ENCODE results near the gene MT1B.
A peak's percentile ranks its signal among the peaks of the same experiment; 100 is the strongest.

MT1B gene

DNA sequence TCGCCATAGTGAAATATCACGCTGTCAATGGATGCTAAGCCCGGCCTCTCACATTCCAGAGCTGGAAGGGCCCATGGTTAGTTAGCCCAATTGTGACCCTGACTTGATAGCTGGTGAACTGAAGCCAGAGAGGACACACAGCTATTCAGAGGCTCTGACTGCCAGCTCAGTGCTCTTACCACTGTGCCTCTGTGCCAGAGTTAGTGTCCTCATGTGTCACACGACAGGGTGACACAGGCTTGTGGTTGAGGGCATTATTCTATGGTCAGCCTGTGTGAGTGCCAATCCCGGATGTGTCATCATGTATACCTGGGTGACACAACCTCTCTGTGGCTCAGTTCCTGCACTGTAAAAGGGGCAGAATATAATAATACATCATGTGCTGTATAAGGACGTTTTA lies 28.1 kb downstream of the MT1B start:
- Mint-ChIP-seq H3K4me3 (no peak overlapping the region), H3K27me3 (no peaks in the 10 kb centered on the region), H3K4me1 (peaks cover 27% of the 10 kb centered on the region), H3K36me3 (peaks cover 3% of the 10 kb centered on the region), H3K9me3 (no peaks in the 10 kb centered on the region), H3K27ac (no peak overlapping the region)

DNA sequence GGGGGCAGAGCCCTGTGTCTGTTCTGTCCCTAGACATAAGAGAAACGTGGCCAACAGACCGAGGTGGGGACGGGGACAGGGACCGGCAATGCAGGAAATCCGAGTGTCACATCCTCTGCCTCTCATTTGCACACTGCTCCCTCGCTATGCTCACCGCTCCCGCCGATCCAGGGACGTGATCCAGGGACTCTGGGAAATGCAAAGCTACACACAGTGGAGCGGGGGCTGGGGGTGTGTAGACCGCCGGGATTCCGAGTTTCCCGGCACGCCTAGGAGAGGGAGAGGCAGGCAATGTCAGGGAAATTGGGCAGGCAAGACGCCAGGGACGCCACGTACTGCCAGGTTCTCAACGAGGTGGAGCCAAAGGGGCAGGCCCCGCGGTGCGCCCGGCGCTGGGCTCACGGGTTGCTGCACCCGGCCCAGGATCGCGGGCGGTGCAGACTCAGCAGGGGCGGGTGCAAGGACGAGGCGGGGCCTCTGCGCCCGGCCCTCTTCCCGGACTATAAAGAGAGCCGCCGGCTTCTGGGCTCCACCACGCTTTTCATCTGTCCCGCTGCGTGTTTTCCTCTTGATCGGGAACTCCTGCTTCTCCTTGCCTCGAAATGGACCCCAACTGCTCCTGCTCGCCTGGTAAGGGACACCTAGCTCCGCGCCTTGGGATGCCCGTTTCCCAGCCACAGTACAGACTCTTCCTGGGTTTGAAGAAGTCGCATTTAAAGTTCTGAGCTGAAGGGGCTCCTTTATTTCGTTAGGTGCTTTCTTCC lies 30.4 kb downstream of the MT1B start, which contains the start of gene MT1X:
Gene MT1X, plus strand, starts transcription at position 532 of the 764 bp plus-strand sequence. Its CDS starts 71 bp downstream, at position 603.
- peaks cover 6% of the 10 kb centered on the region for H3K36me3 Mint-ChIP-seq
- peaks cover 21% of the 10 kb centered on the region for H3K4me1 Mint-ChIP-seq
- peak within 1 kb of the TSS; percentile 97 for H3K4me3 Mint-ChIP-seq
- H3K27me3 Mint-ChIP-seq, result no peaks in the 10 kb centered on the region
- H3K9me3 Mint-ChIP-seq, result no peaks in the 10 kb centered on the region
- peak within 1 kb of the TSS; percentile 94 for H3K27ac Mint-ChIP-seq

DNA sequence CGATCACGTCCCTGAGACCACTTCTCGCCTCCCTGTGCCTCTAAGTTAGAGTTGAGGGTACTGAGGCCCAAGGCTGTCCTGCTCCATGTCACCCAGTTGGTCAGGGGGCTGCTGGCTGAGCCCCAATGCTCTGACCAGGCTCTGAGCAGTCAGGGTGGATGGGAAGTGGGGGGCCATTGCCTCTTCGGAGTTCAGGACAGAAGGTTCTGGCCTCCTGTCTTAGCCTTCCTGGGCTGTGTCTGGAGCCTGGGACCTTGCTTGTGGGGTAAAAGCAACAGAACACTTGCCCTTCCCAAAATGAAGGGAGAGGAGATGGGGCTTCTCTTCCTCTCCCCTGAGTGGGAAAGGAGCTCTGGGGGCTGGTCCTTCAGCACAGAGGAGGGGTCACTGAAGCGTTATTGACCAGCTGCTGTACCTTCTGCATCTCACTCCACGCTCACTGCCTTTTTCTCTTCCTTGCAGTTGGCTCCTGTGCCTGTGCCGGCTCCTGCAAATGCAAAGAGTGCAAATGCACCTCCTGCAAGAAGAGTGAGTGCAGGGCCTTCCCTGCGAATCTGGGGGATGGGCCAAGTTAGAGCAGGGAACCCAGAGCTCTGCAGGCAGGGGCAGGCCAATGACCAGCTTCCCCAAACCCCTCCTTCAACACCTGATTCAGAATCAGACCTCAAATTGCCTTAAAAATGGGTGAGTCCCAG lies 31.2 kb downstream of the MT1B start:
- Mint-ChIP-seq H3K4me3 (peak overlapping the region; percentile 97), H3K27me3 (no peaks in the 10 kb centered on the region), H3K4me1 (peaks cover 21% of the 10 kb centered on the region), H3K9me3 (no peaks in the 10 kb centered on the region), H3K36me3 (peaks cover 6% of the 10 kb centered on the region), H3K27ac (peak overlapping the region; percentile 94)

DNA sequence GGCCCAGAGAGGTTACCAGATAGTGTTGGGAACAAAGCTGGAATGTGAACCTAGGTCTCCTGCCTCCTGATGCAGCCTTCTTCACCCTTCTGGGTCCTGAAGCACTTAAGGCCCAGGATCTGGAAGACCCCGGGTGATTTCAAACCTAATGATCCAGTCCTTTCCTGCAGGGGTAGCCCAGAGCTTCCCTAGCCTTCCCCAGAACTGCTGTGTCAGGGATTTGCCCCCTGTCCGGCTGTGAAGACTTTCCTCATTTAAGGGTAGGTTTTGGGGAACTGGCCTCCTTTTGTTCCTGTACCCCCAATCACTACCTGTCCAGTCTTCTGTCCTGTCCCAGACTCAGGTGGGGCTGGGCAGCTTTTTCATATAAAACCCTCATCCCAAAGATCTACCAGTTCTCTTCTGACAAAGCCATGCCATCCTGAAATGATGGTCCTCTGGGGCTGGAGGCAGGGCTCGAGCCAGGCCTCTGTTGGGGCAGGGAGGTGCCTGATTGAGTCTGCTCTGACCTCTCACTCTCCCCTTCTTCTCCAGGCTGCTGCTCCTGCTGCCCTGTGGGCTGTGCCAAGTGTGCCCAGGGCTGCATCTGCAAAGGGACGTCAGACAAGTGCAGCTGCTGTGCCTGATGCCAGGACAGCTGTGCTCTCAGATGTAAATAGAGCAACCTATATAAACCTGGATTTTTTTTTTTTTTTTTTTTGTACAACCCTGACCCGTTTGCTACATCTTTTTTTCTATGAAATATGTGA lies 31.9 kb downstream of the MT1B start:
- Mint-ChIP-seq H3K27me3 (no peaks in the 10 kb centered on the region), H3K4me1 (peaks cover 21% of the 10 kb centered on the region), H3K27ac (no peak overlapping the region)

DNA sequence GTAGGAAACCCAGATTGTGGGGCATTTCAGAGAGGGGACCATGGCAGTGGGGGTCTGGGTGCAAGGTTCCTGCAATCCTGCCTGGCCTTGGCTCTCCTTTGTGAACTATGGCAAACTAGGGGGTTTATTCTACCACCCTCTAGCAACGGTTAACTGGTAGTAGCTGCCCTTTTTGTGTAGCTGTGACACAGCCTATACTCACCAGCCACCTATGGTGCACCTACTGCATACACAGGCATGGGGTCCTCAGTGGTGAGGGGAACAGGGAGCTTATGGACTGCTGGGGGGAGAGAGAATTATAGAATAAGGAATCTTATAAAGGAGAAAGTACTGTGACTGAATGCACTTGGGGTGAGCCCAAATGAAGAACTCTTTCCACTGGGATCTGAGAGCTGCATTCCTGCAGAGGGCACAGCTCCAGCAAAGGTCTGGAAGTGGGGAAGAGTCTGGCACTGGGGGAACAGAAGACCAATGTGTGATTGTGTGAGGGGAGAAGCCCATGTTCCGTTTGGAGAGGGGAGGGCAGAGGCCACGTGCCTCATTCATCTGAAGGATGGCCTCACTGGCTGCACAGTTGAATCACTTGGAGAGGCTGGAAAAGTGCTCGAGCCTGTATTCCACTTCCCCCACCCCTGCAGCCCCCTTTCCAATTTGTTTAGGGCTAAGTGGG lies 32.7 kb downstream of the MT1B start:
- H3K9me3 Mint-ChIP-seq, result no peaks in the 10 kb centered on the region
- H3K4me3 Mint-ChIP-seq, result peak overlapping the region; percentile 97
- no peaks in the 10 kb centered on the region for H3K27me3 Mint-ChIP-seq
- H3K36me3 Mint-ChIP-seq, result peaks cover 6% of the 10 kb centered on the region
- H3K27ac Mint-ChIP-seq, result no peak overlapping the region
- peaks cover 21% of the 10 kb centered on the region for H3K4me1 Mint-ChIP-seq

More for the DNA sequence above, 31.9 kb downstream of the MT1B start:
- peak overlapping the region; percentile 97 for H3K4me3 Mint-ChIP-seq
- peaks cover 6% of the 10 kb centered on the region for H3K36me3 Mint-ChIP-seq
- H3K9me3 Mint-ChIP-seq, result no peaks in the 10 kb centered on the region

DNA sequence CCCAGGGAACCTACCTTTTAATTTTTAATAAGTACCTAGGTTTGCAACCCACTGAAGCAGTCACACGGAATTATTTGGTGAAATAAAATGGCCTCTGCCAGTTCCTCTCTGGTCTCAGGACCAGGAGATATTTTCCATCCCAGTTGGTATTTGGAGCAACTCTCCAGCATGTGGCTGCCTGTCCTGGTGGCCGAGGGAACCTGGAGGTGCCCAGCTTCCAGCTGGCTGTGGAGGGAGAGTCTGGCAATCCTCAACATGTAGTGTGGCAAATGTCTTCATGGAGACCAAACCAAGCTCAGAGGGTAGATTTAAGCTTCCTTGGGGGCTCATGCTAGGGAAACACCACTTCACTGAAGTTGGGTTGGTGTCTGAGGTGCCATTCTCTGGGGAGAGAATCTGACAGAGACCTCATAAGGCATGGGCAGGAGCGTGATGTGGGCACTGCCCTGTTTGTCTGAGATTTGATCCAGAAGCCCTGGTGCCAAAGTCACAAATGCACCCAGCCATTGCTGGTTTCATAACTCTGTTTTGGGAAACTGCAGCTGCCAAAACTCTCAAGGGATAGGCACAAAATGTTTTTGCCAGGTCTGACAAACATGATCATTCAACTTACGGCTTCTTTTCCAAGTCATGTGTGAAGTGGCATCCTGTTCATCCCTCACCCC lies 33.4 kb downstream of the MT1B start:
- H3K4me3 Mint-ChIP-seq, result no peak overlapping the region
- no peaks in the 10 kb centered on the region for H3K9me3 Mint-ChIP-seq
- H3K4me1 Mint-ChIP-seq, result peaks cover 21% of the 10 kb centered on the region
- peaks cover 6% of the 10 kb centered on the region for H3K36me3 Mint-ChIP-seq
- no peaks in the 10 kb centered on the region for H3K27me3 Mint-ChIP-seq
- no peak overlapping the region for H3K27ac Mint-ChIP-seq

DNA sequence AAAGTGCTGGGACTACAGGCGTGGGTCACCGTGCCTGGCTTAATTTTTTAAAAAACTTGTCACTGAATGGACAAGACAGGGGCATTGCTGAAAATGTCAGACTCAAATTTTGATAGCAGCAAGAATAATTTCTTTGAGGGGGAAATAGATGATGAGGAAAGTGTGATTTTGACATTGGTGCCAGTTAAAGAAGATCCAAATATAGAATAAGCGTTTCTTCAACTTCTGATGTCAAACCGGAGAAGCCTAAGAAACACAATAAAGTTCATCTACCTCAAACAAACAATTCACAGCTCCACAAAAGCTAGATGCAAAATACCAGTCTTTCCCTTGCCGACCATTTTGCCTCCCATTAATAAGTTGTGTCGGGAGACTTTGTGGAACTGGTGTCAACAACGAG lies 35.1 kb downstream of the MT1B start:
- Mint-ChIP-seq H3K27ac (no peak overlapping the region), H3K9me3 (no peaks in the 10 kb centered on the region), H3K36me3 (peaks cover 6% of the 10 kb centered on the region), H3K4me3 (no peak overlapping the region), H3K4me1 (peaks cover 15% of the 10 kb centered on the region), H3K27me3 (no peaks in the 10 kb centered on the region)

DNA sequence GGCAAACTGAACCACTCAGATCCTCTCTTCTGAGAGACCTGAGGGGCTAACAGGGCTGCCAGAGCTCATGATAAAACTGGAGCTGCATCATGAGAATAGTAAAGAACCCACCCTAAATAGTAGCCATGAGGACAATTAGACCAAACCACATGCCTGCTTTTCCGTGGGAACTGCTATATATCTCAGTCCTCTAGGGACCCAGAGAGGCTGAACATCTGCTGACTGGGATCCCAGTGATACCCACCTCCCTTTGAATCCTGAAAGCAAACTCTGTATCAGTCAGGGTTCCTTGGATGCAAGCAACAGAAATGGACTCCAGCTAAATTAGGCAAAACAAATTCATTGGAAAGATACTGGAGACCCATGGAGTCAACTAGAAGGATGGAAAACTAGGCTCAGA lies 37.1 kb downstream of the MT1B start:
- H3K36me3 Mint-ChIP-seq, result peaks cover 6% of the 10 kb centered on the region

DNA sequence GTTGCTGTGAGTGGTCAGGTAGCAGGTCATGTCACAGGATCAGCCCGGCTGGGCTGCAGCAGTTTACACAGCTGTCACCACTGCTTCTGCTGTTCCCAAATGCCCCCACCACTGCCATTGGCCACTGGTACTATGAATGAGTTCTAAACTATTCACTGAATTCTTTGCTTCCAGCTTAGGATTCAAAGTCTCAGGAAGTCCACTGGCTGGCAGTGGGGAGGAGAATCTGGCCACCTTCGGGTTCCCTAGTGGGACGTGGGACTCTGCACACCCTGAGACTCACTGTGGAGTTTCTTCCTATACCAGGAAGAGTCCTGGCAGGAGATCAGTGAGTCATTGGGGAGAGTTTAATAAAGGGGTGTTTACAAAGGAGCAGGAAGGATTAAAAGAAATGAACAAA lies 37.5 kb downstream of the MT1B start:
- no peaks in the 10 kb centered on the region for H3K9me3 Mint-ChIP-seq
- no peak overlapping the region for H3K27ac Mint-ChIP-seq
- no peak overlapping the region for H3K4me3 Mint-ChIP-seq
- H3K4me1 Mint-ChIP-seq, result peaks cover 3% of the 10 kb centered on the region
- peaks cover 6% of the 10 kb centered on the region for H3K36me3 Mint-ChIP-seq
- H3K27me3 Mint-ChIP-seq, result no peaks in the 10 kb centered on the region

More for the DNA sequence above, 37.1 kb downstream of the MT1B start:
- H3K4me3 Mint-ChIP-seq, result no peak overlapping the region
- peaks cover 7% of the 10 kb centered on the region for H3K4me1 Mint-ChIP-seq
- H3K27me3 Mint-ChIP-seq, result no peaks in the 10 kb centered on the region
- no peaks in the 10 kb centered on the region for H3K9me3 Mint-ChIP-seq
- H3K27ac Mint-ChIP-seq, result no peak overlapping the region

DNA sequence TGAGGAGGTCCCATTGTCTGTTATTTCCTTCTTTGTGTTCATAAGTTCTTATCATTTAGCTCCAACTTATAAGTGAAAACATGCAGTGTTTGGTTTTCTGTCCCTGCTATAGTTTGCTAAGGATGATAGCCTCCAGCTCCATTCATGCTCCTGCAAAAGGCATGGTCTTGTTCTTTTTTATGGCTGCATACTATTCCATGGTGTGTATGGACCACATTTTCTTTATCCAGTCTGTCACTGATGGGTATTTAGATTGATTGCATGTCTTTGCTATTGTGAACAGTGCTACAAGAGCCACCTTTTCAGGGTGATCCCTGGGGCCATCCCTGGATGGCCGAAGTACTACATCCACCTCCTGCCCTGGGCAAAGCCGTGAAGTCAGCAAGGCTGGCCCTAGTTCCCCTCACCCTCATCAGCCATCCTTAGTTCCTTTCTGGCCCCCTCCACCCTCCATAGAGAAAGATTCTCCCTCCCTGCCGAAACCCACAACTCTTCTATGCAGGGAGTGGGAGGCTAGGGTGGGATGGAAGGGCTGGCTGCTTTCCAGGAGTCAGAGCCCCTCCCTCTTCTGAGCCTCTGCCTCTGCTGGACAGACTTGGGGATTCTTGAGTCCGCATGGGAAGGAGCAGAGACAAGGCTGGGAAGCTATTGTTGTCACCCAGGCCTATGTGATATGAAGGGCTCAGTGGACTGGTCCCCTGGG lies 38.9 kb downstream of the MT1B start:
- Mint-ChIP-seq H3K27me3 (no peaks in the 10 kb centered on the region), H3K36me3 (peaks cover 3% of the 10 kb centered on the region), H3K27ac (peak overlapping the region; percentile 6), H3K9me3 (no peaks in the 10 kb centered on the region), H3K4me1 (no peaks in the 10 kb centered on the region), H3K4me3 (no peak overlapping the region)

DNA sequence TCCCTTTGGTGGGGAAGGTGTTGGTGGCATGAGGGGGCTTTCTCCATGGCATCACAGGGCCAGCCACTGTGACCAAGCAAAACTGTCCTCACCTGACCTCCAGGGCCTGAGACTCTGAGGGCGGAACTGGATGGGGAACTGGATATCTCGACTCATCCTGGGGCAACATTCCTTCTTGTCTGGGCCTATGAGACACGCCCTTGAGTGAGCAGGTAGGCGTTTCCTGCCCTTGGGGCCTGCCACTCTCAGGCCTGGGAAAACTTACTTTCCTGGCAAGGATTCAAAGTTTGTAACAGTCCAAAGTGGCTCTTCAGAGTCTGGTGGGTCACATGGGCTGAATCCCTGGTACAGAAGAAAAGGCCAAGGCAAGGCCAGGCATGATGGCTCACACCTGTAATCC lies 40.2 kb downstream of the MT1B start:
- no peaks in the 10 kb centered on the region for H3K4me1 Mint-ChIP-seq
- H3K36me3 Mint-ChIP-seq, result no peaks in the 10 kb centered on the region

DNA sequence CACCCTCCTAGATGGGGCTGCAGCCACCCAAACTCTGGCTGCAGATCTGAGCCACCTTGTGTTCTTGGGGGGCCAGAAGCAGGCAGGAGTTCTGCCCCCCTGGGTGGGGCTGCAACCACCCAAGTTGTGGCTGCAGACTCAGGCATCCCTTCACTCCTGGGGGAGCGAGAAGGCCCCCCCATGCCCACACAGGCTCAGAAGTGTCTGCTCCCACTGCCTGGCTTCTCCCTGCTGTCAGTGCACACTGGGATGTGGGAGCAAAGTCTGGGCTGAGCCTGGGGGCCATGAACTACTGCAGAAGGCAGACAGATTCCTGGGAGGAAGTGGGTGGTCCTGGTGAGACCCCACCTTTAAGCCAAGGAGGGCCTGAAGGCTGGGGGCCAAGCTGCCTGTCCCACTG lies 43.6 kb downstream of the MT1B start:
- no peaks in the 10 kb centered on the region for H3K36me3 Mint-ChIP-seq
- no peaks in the 10 kb centered on the region for H3K9me3 Mint-ChIP-seq
- H3K27me3 Mint-ChIP-seq, result no peaks in the 10 kb centered on the region
- H3K4me3 Mint-ChIP-seq, result no peak overlapping the region
- H3K27ac Mint-ChIP-seq, result no peak overlapping the region
- H3K4me1 Mint-ChIP-seq, result no peaks in the 10 kb centered on the region

More for the DNA sequence above, 40.2 kb downstream of the MT1B start:
- Mint-ChIP-seq H3K4me3 (no peak overlapping the region), H3K27ac (no peak overlapping the region), H3K9me3 (no peaks in the 10 kb centered on the region), H3K27me3 (no peaks in the 10 kb centered on the region)

DNA sequence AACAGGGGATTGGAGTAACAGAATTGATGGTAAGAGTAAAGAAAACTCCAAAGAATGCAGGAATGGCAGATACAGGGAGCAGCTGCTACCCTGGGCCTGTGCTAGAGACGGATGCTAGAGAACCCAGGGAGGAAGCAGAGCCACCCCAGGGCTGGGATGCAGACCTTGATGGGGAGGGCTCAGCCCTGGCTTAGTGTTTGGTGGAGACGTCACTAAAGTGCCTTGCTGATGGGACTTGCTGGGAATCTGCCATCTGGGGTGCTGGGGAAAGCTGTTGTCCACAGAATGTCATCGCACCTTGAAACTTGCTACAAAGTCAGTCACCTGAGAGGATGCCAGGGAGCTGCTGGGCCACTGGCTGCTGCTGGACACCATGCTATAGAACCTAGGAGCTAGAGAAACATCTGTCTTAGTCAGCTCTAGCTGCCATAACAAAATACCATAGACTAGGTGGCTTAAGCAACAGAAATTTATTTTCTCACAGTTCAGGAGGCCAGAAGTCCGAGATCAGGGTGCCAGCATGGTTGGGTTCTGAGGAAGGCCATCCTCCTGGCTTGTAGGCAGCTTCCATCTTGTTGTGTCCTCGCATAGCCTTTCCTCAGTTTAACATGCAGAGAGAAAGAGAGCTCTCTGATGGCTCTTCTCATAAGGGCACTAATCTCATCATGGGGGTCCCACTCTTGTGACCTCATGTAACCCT lies 45.9 kb downstream of the MT1B start:
- no peaks in the 10 kb centered on the region for H3K27me3 Mint-ChIP-seq
- H3K9me3 Mint-ChIP-seq, result no peaks in the 10 kb centered on the region
- H3K27ac Mint-ChIP-seq, result no peak overlapping the region
- H3K4me3 Mint-ChIP-seq, result no peak overlapping the region
- H3K36me3 Mint-ChIP-seq, result no peaks in the 10 kb centered on the region
- H3K4me1 Mint-ChIP-seq, result peaks cover 10% of the 10 kb centered on the region

DNA sequence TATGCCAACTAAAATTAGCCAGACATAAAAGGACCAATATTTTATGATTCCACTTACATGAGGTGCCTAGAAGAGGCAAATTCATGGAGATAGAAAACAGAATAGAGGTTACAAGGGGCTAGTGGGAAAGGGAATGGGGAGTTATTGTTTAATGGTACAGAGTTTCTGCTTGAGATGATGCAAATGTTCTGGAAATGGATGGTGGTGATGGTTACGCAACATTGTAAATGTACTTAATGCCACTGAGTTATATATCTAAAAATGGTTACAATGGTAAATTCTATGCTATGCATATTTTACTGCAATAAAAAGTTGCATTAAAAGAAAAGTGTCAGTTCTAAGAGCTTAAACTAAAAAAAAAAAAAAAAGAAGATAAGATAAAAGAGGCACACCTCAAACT lies 48.5 kb downstream of the MT1B start:
- Mint-ChIP-seq H3K27me3 (no peaks in the 10 kb centered on the region), H3K27ac (no peak overlapping the region), H3K9me3 (no peaks in the 10 kb centered on the region), H3K4me3 (no peak overlapping the region), H3K36me3 (no peaks in the 10 kb centered on the region), H3K4me1 (peaks cover 10% of the 10 kb centered on the region)
